GM21423 (cell line): ENCODE results near the gene MED12.

Experiments used
- ATAC-seq: cut with Tn5 transposase; IDR thresholded peaks from one replicate; pipeline ENCODE4 v1.9.1; 2021; ENCODE audit warnings: mild to moderate bottlenecking, moderate library complexity; ENCODE audit not compliant: unreplicated experiment

Gene MED12

DNA sequence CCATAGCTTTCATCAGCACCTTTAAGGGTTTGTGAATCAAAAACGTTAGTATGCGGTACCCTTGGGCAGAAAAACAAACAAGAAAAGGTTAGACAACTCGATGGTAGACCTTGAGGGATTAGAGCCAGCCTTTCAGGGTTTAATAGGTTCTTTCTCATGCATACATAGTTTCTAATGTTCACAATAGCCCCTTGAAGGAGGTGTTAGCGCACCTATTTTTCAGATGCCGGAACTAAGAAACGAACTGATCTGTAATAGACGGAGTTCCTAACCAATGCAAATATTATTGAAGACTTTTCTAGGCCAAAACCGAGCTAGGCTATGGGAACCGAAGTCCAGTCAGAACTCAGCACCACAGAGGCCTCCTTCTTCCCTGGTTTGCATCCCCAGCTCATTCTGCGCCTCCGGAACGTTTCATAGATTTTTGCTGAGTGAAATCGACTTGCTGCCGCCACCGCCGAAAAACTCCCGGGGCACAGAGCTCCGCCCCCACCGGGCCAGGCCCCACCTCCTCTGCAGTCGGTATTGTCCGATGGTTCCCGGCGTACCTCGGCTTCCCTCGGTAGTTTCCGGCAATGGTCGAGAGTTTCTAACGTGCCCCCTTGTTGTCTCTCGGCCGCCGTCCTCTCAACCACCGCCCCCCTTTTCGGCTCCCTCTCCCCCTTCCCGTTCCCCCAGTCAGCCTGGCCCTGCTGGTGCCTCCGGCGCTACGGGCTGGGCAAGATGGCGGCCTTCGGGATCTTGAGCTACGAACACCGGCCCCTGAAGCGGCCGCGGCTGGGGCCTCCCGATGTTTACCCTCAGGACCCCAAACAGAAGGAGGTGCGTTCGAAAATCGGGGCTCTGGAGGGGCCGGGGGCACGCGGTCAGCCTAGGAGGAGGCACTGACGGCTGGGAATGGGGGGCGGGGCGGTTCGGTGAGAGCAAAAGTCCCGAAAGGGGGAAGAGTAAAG lies at the start of gene MED12:
MED12 (plus strand) TSS at position 565 of the 953 bp plus-strand sequence; CDS start at position 724, 159 bp downstream.
- peak; percentile 95 for ATAC-seq

DNA sequence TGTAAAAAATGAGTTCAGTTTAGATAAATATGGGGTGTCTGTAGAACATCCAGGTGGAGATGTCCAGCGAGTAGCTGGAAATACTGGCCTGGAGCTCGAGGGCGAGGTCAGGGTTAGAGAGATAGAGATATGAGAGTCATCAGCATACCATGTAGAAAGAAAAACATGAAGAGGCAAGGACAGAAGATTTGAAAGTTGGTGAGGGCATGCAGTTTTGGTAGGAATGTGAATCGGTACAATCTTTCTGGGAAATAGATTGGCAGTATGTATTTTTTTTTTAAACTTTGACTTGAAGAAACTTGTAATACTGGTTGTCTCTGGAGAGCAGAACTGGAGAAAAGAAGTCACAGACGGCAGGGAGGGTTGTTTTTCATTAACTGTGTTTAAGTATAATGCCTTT lies 47.9 kb upstream of the MED12 start:
- ATAC-seq, result no peak

DNA sequence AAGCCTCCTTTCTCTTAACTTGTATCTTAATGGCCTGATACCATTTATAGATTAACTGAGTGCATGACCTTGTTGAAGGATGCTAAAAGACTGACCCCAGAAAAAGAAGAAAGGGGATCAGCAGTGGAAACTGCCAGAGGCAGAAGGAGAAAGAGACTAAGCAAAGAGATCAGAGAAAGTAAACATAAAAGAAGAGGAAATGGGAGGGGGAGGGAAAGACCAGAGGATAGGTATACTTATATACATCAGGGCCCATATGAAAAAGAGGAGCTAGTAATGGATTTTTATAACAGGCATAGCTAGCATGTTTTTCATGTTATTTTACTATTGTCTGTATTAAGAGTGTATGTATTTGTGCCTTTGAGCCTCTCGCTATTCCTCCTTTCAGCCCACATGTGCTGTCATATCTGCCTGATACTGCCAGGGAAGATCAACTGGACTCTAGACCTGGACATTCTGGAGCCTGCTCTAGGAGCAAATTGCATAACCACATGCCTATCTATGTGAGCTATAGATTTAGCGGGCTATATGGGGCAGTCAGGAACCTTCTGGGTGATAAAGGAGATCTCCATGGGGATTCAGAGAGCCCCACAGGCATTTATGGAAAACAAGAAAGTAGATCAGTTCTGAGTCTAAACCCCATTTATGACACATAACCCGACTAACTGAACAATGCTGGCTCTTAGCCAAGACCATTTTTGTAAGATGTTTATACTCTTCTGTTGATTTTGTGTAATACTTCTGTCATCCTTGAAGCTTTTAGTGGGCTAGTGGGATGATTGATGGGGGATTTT lies 36.9 kb upstream of the MED12 start:
- ATAC-seq, result no peak

DNA sequence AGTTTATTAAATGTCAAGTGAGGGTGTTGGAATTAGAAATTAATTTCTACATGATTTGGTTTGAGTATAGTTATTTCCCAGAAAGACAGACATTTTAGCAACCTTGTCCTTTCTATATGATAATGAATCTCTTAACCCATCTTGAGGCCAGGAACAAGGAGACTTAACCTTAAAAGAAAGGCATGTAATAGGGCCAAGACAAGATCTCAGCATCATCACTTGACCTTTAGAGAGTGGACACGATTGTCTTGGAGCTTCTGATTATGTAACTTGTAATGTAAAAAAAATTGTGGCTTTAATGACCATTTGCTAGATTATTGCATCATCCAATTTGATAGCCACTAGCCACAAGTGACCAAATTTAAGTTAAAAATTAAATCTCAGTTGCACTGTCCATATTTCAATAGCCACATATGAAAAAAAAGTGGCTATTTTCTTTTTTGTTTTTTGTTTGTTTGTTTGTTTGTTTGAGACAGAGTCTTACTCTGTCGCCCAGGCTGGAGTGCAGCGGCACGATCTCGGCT lies 36.2 kb upstream of the MED12 start:
- no peak for ATAC-seq

DNA sequence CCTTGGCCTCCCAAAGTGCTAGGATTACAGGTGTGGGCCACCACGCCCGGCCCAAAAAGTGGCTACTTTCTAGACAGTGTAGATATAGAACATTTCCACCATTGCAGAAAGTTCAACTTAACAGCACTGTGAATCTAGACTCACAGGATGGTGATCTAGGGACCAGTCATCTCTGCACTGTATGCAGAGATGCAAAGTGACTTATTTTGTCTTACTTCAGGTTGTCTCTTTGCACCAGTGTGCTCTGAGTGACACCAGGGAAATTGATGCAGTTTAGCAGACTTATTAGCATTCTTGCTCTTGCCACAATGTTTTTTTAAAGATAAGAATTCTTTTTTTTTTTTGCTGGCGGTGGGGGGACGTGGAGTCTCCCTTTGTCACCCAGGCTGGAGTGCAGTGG lies 35.6 kb upstream of the MED12 start:
- no peak for ATAC-seq

DNA sequence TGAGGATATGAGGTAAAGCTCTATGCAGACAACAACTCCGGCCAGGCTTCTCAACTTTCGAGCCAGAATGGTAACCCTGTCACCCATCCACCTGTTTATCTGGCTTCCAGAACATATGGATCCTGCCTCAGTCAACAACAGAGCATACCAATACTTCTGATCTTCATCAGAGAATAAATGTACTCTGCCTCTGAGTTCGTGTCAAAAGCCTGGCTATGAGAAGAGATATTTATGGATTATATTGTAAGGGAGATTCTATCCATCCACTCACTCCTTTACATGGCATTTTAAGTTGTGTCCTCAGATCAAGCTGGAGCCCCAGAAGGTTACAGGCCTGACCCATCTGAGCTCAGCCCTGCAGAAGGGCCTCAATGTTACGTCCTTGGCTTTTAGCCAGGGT lies 32.5 kb upstream of the MED12 start:
- no peak for ATAC-seq

DNA sequence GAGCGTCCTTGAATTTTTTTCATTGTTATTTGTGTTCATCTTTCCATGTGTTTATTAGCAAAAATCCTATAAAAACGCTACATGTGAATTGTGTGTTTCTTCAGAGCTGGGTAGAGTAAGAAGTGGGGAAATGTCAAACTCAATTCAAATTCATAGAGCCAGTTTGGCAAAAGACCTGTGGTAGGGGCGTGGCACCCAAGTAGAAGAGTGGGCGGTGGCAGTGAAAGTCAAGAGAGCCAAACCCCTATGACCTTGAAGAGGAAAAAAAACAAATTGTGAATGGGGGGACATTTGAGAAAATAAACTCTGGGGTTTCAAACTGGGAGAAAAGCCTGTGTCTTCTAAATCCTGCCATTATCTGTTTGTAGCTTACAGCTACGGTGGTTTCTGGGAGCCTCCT lies 27.1 kb upstream of the MED12 start:
- no peak for ATAC-seq

DNA sequence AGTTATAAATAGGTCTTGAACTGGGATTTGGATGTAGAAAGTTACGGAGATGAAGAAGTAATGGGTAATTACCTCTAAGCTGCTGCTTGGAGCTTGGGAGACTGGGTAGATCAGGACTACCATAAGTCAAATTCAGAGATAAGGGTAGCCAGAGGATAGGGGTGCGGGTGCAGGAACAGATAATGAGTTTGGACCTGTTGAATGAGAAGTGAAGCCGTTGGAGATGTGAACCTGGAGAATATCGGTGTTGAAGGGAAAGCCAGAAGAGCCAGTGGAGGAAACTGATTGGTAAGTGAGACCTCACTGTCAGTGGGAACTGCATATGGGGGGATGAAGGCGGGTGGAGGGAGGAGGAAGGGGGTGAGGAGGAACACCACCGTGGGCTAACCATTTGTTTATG lies 23.4 kb upstream of the MED12 start:
- ATAC-seq, result no peak

DNA sequence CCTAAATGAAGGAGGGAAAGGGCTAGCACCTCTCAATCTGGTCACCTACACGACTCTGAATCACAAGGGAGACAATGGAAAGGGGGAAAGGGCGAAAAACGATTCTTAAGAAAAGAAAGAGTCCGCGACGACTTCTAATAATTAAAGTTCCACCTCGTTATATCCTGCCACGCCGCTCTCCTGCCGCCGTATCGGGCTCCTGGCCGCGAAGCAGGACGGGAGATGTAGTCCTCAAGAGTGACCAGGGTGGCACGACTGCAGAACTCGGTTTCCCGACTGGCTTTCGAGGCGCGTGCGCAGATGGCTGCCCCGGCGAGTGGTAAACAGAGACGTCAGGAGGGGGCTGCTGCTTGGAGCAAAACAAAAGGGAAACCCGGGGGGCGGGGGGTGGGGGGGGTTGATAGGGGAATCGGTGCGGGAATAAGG lies 22.8 kb upstream of the MED12 start, which contains the start of gene FOXO4:
FOXO4 (plus strand) TSS at position 297 of the 426 bp plus-strand sequence. CDS start 678 bp downstream, outside the sequence.
- ATAC-seq, result peak; percentile 86

DNA sequence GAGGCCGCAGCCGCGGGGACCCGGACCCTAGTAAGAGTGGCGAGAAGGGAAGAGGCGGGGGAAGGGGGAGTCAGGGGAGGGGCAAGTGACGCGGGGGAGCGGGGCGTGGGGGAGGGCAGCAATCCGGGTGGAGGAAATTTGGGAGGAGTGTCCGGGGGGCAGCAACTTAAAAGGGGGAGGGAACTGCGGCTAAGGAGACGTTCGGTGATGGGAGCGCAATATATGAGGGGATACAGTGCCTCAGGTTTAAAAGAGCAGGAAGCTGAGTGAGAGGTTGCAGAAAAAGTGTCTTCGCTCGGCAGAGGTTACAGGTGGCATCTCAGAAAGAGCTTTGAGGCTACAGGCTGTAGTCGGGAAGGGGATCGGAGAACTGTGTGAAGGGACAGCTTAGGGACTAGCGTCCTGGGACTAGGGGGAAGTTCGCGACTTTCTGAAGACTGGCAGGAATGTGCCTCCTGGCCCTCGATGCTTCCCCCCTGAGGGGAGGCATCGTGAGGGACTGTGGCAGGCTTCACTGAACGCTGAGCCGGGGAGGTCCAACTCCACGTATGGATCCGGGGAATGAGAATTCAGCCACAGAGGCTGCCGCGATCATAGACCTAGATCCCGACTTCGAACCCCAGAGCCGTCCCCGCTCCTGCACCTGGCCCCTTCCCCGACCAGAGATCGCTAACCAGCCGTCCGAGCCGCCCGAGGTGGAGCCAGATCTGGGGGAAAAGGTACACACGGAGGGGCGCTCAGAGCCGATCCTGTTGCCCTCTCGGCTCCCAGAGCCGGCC lies 22.2 kb upstream of the MED12 start:
- ATAC-seq, result peak; percentile 34

DNA sequence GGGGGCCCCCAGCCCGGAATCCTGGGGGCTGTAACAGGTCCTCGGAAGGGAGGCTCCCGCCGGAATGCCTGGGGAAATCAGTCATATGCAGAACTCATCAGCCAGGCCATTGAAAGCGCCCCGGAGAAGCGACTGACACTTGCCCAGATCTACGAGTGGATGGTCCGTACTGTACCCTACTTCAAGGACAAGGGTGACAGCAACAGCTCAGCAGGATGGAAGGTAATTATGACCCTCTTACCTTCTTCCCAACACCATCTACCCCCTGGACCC lies 21.7 kb upstream of the MED12 start:
- no peak for ATAC-seq

DNA sequence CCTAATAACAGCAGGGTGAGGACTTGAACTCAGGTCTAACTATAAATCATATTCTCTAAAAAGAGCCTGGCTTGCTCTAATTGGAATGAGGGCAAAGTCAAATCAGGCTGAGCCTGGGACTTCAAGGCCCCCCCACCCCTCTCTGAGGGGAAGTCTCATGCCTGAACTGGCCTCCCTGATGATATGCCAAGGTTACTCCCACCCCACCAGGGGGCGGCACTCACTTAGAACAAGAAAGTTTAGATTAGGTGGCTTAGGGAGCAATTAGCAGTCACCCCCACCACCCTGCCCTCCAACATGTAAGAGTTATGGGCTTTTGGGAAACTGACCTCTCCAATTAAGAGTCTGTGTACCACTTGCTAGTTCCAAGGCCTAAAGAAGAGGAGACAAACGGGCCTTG lies 20.1 kb upstream of the MED12 start:
- no peak for ATAC-seq

DNA sequence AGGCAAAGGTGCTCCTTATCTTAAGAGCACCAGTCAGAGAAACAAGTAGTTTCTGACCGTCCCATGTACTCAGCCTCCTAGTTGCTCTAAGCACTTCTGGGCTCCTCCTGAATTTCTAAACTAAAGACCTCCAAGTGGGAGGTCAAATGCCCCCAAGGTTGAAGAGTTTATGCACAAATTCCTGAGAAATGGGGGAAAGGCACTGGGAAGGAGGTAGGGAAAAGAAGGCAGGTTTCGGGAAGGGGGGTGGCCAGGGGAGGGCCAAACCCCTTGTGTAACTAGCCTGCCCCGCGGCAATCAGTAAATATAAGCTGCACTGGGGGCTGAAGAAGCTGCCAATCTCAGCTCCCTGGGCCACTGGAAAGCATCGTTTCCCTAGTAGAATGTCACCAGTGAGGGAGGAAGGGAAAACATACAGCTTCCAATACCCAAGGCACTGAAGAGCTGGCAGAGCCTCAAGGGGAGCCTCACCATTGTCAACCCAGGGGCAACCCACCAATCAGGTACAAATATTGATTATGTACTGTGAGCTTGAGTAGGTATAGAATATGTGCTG lies 19.4 kb upstream of the MED12 start:
- no peak for ATAC-seq

DNA sequence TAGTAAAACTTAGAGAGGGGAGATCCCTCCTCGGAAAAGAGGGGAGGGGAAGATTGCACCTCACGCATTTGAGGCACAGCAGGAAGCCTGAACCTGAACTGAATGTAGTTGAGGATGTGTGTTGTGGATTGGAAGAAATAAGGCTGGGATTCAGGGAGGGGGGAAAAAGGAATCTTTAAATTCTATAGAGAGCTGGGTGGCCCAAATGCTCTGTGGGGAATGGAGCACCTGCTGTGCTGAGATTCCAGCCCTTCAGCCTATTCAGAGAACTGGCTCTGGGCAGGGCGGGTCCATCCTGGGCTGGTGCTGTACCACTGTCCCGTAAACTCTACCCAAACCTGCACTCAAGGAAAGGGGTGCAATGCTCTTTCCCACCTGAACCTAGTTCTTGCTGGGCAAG lies 18.7 kb upstream of the MED12 start:
- no peak for ATAC-seq

DNA sequence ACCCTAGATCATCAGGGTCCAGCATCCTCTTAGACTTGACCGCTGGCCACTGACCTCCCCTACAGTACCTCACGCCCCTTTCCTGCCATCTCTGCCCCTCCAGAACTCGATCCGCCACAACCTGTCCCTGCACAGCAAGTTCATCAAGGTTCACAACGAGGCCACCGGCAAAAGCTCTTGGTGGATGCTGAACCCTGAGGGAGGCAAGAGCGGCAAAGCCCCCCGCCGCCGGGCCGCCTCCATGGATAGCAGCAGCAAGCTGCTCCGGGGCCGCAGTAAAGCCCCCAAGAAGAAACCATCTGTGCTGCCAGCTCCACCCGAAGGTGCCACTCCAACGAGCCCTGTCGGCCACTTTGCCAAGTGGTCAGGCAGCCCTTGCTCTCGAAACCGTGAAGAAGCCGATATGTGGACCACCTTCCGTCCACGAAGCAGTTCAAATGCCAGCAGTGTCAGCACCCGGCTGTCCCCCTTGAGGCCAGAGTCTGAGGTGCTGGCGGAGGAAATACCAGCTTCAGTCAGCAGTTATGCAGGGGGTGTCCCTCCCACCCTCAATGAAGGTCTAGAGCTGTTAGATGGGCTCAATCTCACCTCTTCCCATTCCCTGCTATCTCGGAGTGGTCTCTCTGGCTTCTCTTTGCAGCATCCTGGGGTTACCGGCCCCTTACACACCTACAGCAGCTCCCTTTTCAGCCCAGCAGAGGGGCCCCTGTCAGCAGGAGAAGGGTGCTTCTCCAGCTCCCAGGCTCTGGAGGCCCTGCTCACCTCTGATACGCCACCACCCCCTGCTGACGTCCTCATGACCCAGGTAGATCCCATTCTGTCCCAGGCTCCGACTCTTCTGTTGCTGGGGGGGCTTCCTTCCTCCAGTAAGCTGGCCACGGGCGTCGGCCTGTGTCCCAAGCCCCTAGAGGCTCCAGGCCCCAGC lies 17.6 kb upstream of the MED12 start:
- ATAC-seq, result no peak

DNA sequence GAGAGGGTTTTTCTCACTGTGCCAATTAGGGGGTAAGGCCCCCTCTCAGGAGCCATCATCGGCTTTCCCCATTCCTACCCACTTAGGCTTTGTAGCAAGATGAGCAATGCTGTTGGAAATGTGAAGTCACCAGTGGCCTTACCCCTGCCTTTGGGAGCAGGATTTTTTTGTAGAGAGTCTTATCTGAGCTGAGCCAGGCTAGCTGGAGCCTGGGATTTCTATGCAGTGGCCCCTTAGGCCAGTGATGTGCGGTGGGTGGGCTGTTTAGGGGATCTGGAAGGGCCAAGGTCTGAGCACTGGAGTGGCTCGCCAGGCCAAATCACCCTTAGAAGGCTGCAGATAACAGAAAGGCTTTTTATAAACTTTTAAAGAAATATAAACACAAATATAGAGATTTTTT lies 16.1 kb upstream of the MED12 start:
- no peak for ATAC-seq

DNA sequence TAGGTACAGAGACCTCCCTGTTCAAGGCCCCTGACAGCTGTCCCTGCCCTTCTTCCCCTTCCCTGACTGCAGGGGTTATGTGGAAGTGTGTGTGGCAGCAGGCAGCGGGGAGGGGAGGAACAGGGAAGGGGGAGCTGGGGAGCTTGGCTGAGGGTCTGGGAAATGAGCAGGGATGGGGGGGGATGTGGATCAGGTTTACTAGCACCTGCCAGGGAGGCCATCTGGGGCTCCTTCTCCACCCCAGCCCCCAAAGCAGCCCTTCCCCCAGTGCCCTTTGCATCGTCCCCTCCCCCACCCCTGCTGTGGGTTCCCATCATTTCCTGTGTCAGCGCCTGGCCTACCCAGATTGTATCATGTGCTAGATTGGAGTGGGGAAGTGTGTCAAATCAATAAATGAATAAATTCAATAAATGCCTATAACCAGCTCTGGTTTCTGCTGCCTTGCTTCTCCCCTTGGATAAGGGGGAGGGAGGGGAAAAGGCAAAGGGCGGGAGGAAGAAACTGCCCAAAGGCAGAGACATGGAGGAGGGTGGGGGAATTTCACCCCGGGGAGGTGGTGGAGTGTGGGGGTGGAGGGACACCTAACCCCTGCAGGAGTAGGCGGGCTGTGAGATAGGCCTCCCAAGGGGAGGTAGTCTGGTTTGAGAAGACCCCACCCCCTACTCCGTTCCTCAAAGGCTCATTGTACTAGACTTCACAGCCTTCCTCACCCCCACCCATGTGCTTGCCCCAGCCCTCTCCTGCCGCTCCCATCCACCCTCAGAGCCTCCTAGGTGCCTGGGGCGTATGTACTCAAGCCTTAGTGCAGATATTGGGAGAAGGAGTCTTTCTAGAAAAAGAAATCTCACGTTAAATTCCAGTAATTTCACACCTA lies 15.0 kb upstream of the MED12 start:
- ATAC-seq, result peak; percentile 50

DNA sequence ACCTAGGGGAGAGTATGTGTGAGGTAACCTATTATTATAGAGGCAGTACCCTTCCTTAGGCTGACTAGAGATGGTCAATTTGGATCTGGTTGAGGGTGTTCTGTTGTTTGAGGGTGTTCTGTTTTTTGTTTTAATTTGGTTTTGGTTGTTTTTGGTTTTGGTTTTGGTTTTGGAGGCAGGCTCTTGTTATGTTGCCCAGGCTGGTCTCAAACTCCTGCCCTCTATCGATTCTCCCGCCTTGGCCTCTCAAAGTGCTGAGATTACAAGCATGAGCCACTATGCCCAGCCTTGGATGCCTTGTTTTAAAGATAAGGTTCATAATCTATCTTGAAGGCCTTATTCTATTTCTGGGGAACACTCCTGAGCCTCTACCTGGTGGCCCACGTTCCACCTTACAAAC lies 12.8 kb upstream of the MED12 start:
- ATAC-seq, result no peak

DNA sequence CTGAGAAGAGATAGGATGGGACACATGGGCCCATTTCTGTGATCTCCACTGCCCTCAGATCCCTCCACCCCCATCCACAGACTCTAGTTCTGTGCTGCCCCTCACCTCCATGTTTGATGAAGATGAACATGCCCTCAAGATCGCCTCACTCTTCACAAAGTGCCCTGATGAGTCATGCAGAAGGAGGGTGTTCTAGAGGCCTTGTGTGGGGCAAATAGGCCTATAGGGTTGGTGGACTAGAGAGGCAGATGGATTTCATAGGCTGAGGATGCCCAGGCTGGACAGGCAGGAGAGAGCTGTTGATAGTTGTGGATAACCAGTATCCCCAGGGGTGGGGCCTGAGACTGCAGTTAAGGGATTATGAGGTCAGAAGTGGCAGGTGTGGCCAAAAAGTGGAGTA lies 12.0 kb upstream of the MED12 start, which contains the start of gene CXorf65:
CXorf65 (minus strand) TSS at position 314 of the 400 bp plus-strand sequence; CDS start at position 130, 184 bp downstream.
- ATAC-seq, result no peak
